Amygdala (tissue), 56 donors: ENCODE measurements around the gene RIT2.

Experiments
- DNase-seq, 56 donors: peaks; one replicate each; lab custom pipeline; 2025; lab: John Stamatoyannopoulos, UW

RIT2 gene

DNA sequence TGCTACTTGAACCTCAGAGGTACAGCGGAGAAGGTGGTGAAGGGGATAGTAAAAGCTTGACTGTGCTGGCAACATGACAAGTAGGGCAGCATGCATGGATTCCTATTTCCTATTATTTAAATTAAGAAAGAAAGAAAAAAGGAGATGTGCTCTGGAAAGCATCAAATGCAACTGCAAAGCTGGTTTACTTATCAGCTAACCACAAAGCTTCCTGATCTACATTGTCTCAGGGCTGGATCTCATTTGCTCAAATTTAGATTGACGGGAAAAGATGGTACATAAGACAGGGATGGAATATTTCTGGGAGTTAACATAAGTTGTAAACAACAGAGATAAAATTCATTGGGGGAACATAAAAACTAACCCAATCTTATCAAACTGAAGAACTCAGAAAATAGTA is 178.0 kb downstream of the RIT2 start:
- DNase-seq: no peak

DNA sequence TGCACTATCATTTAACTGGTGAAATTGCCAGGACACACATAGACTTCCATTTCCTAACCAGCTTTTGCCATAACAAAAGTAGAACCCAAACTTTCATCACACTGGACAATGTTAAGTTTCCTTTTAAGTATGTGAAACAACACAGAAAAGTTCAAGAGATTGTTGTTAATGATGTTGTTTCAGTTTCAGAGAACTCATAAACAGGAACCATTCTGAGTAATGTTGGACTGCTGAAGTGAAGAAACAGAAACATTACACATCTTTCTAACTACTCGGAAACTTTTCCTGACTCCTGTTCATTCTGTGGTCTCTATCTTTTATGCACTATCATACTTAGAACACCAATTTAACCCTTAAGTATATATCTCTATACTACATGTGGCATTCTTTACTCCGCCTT is 179.2 kb downstream of the RIT2 start:
- DNase-seq: no peak

DNA sequence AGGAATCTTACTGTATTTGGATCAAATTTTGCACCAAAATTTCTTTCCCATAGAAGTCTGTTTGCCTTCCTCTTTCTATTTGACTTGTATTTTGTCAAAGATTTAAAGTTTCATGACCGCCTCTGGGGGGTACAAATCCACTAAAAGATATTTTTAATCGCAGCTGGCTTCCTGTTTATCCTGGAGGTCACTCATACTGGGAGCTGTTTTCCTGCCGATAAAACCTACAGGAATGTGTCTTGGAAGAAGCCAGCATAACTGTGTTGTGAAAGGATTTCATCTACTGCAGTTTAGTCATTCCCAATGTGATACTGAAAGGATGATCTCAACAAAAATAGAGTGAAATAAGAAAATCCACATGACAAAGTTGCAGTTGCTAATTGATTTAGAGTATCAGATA is 184.0 kb downstream of the RIT2 start:
- DNase-seq: no peak

DNA sequence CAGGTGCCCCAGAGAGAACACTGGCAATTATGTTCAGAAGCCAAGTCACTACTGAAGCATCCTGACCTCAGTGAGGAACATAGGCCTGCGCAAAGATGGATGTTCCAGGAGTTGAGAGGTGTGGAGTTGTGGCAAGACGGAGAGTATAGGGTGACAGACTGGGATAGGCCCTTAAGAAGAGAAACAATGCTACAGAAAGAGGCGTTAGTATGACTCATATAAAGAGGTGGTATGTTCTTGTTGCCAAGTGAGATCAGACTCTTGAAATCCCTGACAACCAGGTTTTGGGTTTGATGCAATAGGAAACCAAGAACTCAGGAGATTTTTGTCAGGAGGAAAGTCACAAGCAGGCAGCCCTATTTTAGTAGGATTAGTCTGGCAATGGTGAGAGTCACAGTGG is 185.6 kb downstream of the RIT2 start:
- no peak for DNase-seq

DNA sequence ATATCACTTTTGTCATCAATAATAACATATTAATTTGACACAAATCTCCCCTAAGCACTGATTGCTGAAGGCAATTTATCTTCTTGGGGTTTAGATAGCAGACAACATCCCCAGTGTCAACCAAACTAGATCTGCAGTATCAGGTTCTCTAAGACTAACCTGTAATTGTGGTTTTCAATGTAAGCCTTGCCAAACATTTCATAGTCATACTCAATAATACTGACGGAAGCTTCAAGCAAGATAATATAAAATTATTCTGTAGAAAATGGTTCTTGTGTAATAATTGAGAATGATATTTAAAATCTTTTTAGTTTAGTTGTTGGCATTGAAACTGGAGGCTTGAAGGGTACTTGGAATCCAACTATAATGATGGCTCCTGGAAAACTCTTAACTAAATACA is 186.3 kb downstream of the RIT2 start:
- no peak for DNase-seq

DNA sequence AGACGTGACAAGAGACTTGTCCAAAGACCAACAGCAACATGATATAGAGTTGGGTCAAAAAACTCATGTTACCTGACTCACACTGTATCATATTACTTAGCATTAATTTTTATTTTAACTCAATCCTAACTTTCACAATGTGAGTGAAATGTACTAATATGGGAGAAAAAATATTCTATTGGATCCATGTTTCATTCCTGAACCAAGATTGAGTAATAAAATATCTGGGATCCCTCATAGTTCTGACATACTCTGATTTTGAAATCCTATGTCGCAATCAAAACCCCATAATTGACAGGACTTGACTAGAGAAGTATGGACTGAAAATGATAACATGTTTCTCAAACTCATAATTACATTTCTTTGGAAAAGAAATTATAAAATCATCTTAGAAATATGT is 190.4 kb downstream of the RIT2 start:
- no peak for DNase-seq

DNA sequence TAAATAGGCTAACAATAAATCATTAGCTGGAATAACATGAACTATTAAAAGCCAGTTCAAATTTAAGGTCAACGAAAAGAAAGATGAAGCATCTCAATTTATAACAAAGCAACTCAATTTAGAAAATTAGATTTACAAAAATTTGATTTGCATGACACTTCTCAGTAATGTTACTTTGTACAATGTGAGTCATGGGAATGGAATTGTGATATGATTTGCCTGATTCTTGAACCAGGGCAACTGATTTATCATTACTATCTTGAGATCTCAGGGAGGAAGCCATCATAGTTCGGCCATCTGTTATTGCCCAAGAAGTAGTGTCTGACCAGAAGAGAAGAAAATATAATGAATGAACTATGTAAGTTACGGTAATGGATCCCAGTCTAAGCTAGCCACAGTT is 193.1 kb downstream of the RIT2 start:
- no peak for DNase-seq

DNA sequence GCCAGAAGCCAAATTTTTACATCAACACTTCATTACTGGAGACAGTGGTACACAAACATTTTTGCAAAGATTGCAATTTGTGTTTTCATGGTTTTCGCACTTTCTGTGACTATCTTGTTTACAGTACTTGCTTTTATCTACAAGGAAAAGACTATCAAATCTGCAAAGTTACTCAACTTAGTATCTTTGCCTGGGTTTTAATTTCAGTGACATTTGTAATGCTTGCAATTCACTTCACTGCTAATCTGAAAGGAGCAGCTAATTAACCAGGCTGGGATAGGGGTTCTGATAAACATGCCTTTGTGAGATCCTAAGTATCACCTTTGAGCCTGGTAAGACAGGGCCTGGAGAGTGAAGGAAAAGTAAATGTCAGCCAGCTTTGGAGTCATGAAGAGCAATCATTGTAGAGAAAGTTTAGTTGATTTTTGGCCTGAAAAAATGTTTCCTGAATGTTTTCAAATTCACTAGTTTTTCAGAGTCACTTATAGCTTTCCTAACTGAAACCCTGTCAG is 194.2 kb downstream of the RIT2 start:
- no peak for DNase-seq

DNA sequence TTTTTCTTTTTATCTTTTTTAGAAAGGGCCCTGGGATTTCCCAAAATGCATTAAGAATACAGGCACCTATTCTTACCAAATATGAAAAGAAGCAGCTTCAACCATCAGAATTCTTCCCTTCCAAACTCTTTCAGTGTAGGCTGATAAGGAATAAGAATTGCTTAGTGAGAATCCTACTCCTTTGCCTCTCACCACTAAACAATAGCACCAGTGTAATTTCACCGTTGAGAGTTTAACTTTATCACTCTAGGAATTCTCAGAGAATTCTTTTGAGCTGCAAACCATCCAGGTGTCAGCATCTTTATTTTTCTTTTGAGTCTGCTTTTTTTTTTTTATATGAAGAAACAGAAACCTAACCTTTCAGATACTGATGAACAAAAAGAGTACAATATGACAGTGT is 194.9 kb downstream of the RIT2 start:
- DNase-seq: no peak

DNA sequence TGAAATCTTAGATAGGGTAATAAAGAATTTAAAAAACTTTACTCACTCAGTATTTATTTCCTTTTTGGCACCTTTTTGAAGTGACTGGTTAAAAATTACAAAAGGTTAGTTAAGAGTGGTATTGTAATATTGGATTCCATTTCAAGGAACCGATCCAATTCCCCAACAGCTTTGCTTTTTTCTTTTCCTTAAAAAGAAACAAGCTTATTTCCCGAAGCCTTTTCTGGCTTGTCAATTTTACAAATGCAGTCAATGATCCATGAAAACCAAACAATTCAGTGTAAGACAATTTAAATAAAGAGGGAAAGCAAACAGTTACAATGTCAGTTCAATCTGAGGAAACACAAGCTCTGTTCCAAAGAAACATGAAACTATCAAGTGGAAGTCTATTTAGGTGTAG is 200.2 kb downstream of the RIT2 start:
- no peak for DNase-seq

DNA sequence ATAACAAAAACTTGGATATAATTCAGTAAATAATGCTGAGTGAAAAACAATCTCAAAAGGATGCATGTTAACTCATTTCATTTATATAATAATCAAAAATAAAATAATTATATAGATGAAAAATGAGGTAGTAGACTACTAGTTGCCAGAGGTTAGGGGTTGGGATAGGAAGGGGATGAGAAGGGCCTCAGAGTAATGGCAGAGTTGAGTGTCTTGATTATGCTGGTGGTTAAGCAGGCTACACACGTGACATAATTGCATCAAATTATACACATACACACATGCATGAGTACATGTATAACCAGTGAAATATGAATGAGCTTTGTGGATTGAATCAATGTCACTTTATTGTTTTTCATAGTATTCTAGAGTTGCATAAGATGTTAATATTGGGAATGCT is 201.0 kb downstream of the RIT2 start:
- DNase-seq: no peak

DNA sequence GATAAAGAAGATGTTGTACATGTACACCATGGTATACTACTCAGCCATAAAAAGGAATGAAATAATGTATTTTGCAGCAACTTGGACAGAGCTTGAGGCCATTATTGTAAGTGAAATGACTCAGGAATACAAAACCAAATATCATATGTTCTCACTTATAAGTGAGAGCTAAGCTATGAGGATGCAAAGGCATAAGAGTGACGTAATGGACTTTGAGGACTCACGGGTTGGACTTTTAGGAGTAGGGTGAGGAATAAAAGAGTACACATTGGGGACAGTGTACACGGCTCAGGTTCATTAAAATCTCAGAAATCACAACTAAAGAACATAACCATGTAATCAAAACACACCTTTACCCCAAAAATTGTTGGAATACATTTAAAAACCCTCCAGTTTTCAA is 206.4 kb downstream of the RIT2 start:
- no peak for DNase-seq

DNA sequence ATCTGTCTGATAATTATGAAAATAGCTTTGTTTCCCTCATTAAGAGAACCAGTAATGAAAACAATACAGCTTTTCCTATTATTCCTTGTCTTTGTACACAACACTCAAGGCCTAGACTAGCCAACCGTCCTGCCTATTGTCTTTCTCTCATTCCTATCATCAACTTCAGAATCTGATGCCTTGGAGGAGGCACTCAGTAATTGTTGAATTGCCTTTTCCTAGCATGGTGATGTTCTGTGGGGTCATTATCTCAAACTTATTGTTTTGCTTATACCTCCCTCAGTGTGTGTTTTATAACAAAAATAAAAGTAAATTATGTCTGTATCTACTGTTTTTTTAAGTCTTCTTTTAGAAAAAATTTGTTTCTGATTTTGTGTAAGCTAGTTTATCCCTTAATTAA is 208.7 kb downstream of the RIT2 start:
- DNase-seq: no peak

DNA sequence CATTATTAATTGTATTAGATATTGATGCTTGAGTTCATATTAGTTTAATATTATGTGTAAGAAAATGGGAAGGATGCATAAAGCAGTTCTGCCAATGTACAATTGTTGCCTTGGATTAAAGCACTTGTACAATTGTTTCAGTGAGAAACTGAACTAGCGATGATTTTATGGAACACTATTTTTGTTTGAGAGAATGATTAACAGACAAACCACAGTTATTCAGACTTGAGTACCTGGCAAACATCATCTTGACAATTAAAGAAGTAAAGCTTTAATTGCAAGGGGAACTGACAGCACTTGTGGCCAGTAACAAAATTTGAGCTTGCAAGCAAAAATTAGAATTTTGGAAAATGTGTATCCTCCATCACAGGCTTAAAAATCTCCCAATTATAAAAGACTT is 214.3 kb downstream of the RIT2 start:
- DNase-seq: no peak

DNA sequence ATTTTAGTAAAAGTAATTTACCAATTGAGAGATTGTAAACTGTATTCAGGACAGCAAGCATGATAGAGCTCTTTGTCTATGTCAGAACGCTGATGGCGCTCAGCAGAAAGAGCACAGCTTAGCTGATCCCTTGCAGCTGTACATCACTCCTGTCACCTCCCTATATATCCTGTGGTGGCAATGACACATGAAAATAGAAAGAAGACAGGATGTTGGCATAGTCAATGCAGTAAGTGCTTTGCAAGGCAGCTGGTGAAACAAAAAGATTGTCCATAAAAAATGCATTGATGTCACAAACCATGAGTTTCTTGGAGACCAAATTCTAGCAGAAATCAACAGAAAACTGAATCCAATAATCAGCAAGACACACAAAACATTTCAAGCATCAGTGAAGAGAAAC is 221.5 kb downstream of the RIT2 start:
- no peak for DNase-seq

DNA sequence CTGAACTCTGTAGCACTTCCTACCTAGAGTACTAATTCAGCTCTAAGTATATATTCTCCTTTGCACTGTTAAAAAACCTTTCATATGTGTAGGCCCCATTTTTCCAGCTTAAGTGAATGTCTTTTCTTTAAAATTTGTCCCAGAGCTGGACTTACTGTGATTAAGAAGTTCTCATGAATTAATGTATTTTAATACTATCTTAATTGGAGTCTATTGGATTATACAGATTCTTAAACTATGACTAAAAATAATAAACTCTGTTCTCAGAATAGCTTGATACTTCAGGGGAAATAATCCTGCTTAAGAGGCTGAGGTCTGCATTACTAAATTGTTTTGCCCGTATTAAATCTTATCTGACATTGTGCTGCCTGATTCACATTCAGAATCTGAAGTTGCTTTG is 223.3 kb downstream of the RIT2 start:
- no peak for DNase-seq

DNA sequence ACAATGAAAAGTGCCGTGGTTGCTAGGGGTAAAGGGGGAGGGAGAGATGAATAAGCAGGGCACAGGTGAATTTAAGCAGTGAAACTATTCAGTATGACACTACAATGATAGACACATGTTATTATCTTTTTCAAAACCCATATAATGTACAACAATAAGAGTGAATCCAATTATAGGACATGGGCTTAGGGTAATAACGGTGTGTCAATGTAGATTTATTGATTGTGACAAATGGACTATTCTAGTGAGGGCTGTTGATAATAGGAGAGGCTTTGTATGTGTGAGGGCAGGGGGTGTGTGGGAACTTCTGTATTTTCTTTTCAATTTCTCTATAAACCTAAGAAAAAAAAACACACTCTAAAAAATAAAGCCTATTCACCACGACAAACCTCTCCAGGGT is 223.8 kb downstream of the RIT2 start:
- no peak for DNase-seq

DNA sequence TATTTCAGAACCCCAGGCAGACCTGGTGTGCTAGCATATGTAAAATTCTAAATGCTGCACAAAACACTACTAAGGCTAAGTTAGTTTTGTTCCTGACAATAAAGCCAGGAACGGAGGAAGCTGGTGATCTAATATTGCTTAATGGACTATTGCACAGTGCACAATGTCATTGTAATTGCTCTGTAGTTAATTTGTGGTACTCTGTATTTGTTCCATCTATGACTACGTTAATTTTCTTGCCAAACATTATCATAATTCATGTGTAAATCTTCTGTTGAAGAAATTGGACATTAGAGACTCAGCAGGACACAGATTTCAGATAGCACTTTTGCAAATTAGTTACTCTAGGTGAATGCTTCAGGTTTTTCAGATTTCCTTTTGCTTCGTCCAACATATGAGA is 232.3 kb downstream of the RIT2 start:
- DNase-seq: no peak

DNA sequence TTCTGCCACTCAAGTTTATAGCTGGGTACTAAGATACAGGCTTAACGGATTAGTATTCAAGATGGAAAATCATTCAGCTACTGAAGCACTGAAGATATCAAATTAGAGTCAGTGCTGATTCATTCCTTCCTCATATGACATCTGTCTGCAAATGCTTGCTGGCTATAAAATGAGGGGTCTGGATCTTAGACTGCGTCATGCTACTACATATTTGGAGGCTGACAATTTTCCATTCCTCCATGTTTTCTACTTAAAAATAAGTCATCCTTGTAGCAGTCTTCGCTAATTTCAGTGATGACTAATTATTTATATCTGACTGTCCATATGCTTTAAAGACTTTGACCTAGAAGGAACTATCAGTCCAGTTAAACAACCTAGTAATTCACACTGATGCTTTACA is 233.4 kb downstream of the RIT2 start:
- DNase-seq: no peak

DNA sequence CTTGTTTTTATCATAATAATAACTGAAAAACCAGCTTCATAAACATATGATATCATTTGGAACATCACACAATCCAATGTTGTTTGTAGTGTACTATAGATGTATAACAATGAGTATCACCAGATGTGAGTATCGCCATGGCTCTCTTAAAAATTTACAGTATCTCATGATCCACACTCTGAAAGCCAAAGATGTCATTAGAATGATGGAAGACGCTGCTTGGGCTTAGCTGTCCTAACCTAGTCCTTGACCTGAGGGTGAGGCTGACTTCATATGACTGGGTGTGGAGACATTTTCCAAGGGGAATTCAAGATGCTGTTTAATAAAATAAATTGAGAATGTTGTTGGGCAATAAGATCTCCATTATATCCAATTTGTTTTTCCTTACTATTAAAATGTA is 242.6 kb downstream of the RIT2 start:
- no peak for DNase-seq

DNA sequence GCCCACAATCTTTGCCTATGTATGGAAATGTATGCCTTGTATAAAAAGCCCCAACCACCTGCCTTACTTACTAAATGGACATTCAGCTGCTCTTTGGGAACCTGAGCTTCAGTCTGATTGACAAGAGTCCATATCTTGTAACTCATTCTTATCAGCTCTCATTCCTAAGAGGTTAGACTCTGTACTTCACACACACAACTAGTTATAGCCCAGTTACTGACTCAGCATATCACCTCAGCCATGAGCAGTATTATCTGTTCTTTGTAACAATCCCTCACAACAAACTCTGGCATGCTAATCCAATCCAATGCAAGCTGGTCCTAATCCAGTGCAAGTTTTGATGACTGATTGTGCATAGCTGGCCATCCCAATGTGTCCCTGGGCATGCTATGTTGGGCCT is 250.6 kb downstream of the RIT2 start:
- DNase-seq: no peak

DNA sequence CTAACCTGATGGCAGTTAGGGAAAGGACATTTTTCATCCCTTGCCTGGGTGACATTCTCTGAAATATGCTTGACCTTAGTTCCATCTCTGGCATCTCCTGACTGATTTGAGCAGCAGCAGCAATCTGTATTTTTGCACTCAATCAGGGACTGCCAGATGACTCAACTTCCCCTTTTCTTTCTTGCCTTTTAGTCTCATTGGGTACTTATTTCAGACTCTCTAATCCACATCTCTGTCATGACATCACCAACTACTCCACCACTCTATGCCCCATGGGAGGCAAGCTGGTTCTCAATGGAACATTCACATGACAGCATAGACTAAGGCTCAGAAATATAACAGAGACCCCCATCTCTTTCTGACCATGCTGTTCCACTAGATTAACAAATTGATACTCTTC is 254.2 kb downstream of the RIT2 start:
- no peak for DNase-seq

DNA sequence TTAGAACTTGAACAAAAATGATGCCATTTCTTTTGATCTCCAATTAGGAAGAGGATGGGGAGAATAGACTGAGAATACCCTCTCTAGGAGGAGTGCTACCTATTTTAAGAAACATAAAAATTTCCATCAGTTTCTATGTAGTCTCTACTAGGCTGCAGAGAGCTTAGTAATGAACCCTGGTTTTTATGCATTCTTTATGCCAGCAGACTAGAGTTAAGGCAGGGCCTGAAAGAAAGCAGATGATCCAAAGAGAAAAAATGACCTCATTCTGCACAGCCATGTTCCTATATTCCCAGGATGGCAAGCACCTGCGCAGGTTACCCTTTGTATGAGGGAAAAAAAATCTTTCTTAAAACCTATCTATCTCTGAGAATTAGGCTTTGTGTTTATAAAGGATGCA is 254.9 kb downstream of the RIT2 start:
- DNase-seq: no peak

DNA sequence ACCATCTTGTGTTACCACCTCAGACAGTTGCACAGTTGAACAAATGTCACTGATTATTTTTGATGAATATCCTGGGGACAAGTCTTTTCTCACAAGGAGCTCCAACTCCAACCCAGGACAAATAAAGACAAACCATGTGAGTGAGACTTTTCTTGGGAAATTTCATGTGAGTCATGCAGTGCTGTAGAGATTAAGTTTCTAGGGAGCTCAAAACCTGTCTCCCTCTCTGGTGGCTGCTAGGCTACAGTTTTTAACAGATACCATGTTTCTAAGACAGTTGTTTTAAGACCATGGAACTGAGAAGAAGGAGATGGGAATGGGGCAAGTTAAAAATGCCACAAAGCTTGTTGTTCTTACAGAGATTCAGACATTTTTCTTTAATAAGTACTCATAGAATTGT is 255.5 kb downstream of the RIT2 start:
- DNase-seq: no peak
